RPMI7951 (cell line): Measurements from ENCODE around the gene PTGES. TPM values are rescaled to one million over a fixed set of nuclear protein-coding genes. Genes with fewer than 3 reads are reported as not detected.

Experiments
- DNase-seq: peaks from one replicate; pipeline ENCODE4 v3.0.0-alpha.2; 2012; ENCODE audit warnings: low read depth
- total RNA-seq: library from RNA; depleted of rRNA; stranded (reverse); fragments of >200 nt; shearing (Covaris generic); gene quantifications from 2 replicates; pipeline ENCODE4 v1.2.3, GENCODE V29; 2014

The PTGES gene
- total RNA-seq, 1 experiment from 2014 or later, result 0.96 TPM

DNA sequence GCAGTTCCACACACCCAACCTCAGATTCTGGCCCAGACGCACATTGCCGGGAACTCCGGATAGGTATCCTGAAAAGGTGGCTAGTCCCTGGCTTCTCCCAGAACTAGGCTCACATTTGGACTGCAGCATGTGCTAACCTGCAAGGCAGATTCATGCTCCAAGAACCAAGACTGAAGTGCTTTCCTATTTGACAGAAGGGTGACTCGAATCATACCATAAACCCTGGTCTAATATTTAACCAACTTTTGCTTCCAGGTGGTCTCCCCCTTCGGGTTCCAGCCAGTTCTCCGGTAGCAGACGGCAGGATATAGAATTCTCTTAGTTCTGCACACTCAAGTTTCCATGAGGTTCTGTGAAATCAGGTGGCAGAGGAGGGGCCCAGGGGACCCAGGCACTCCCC lies 7.6 kb downstream of the PTGES start:
- DNase-seq, result no peak

DNA sequence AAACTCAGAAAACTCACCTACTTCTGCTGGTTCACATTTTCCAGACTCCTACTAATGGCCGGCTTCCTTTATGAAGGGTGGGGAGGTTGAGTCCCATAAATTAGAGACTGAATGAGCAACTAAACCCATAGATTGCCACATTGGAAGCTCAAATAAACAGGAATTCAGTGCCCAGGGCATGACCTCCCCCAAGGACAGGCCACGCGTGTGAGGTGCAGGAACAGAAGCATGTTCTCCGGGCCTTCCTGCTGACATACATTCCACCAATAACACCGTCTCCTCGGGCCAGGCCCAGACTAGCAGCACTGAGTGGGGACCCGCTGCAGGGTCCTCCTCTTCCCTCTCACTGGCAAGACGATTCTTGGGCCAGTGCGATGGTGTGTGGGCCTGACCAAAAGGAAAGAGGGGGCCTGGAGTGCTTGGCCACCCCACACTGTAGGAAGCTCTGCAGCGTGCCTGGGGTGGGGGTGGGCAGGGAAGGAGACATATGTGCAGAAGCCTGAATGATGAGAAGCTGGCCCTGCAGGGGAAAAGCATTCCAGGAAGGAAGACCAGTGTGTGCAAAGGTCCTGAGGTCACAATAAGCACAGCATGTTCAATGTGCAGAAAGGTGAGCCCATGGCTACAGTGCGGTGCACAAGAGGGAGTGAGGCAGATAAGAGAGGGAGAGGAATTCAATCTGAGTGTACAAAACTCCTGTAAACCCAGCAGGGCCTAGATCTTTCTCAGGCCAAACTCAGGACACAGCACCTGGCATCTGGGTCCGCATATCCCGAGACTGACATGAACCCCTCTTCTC lies 12.0 kb downstream of the PTGES start:
- no peak for DNase-seq

DNA sequence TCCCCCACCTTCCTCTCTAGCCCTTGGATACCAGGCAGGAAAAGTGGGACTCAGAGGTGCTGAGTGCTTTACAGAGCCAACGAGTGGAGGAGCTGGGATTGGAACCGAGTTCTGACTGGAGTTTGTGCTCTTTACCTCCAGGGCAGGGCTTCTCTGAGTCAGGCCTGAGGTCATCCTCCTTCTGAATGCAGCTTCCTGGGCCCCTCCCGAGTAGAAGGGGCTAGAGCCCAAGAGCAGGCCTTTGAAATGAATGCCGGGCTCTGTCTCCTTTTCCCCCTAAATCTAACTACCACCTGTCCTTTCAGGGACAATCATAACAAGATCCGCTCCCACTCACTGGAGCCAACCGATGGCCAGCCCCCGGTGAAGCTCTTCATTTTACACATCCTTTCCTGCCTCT lies 12.7 kb downstream of the PTGES start:
- DNase-seq, result no peak

DNA sequence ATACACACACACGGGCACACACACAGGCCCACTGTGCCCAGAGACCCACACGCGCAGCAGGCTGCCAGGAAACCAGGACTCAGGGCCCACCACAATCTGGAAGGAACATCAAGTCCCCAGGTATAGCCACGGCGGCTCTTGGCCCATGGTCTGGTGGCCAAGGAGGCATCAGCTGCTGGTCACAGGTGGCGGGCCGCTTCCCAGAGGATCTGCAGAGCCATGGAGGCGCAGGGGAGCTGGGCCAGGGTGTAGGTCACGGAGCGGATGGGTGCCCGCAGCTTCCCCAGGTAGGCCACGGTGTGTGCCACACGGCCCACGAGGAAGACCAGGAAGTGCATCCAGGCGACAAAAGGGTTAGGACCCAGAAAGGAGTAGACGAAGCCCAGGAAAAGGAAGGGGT lies 13.4 kb downstream of the PTGES start:
- DNase-seq, result no peak

DNA sequence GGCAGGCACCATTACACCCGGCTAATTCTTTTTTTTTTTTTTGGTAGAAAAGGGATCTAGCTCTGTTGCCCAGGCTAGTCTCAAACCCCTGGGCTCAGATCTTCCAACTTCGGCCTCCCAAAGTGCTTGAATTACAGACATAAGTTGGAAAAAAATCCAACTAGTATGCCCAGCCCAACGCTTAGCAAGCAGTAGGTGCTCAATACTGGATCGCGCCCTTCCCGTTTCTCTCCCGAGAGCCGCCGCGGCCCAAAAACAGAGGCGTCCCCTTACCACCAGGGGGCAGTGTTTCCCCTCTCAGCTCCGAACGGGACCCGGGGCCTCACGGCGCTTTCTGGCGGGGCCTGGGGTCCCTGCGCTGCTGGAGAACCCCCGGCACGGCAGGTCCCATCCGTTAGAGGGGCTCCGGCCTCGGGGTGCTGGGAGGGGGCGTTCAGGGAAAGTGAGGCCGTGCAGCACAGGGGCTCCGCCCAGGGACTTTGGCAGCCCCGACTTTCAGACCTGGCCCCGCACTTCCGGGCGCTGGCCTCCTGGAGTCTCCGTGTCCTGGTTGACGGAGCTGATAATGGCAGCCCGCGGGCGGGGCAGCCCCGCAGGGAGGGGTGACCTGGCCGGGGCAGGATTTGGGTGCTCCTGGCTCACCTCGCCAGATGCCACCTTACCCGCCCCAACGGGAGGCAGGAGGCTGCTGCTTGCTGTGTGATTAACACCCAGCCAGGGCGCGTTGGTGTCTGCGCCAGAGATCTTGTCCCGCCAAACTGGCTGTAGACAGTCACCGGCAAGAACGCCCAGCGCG lies 15.2 kb downstream of the PTGES start:
- DNase-seq, result peak; percentile 49

DNA sequence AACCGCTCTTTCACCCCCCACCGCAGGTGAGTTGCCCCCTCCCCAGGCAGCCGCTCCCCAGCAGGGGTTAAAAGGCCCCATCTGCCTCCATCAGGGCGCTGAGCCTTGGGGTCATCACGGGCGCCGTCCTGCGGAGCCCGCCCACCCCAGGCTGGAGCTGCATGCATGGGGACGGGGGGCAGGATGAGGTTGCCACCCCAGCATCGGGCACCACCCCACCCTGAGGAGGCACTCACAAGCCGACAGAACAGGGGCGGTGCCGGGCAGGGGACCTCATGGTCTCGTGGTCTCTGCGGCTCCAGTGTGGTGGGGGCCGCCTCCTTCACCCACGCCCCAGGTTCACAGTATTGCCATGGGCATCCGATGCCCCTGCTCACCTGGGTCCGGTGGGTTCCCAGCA lies 16.5 kb downstream of the PTGES start:
- DNase-seq, result no peak

DNA sequence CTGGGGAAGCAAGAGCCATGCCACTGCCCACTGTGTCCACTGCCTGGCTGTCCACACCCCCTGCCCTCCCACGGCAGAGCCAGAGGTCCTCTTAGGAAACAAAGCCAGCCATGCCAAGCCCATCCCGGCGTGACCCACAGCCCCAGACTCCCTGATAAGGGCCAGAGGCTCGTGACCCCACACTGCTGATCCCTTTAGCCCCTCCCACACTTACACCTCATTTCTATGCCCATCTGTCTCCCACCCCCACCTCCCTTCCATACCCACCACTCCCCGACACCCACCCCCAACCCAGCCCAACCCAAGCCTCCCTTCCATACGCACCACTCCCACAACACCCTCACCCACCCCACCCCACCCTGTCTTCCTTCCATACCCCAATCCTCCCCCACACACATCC lies 17.3 kb downstream of the PTGES start:
- no peak for DNase-seq

DNA sequence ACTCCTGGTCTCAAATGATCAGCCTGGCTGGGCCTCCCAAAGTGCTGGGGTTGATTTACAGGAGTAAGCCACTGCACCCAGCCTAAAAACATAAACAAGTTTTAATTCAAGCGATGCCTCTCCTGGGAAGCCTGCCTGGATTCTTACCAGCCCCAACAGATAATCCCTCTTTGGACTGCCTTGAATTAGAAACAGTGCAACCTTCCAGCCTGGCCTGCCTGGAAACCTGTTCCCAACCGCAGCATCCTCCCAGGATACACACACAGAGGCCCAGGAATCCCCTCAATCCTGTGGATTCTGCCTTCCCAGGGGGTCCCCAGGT lies 19.2 kb downstream of the PTGES start:
- DNase-seq, result no peak

DNA sequence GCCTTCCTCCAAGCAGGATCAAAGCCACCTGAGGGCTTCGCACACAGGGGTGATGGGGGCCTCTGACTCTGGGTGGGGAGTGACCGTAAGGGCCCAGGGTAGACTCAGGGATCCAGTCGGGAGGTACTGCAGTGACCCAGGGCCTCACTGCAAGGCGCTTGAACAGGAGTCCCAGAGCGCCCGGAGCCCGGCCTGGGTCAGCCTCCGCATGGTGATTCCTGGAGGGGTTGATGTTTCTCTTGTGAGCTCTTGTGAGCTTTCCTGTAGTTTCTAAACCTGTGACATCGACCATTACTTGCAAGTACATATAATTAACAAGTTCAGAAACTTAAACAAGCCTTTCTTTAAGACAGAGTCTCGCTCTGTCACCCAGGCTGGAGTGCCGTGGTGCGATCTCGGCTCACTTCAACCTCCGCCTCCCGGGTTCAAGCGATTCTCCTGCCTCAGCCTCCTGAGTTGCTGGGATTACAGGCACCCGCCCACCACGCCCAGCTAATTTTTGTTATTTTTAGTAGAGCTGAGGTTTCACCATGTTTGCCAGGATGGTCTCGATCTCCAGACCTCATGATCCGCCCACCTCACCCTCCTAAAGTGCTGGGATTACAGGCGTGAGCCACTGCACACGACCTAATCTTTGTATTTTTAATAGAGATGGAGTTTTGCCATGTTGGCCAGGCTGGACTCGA lies 19.8 kb downstream of the PTGES start:
- no peak for DNase-seq

DNA sequence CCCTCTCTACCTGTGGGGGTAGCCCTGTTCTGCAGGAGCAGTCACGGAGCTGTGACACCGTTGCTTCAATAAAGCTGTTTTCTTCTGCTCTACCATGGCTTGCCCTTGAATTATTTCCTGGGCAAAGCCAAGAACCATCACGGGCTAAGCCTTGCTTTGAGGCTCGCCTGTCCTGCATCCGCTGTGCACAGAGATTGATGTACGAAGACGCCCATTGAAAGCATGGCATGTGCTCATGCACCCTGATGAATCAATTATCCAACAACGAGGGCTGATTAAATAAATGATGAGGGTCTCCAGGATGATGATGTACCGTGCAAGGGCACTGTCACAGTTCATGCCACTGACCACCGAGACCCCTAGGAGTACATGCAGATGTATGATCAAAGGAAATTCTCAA lies 20.7 kb downstream of the PTGES start:
- no peak for DNase-seq

DNA sequence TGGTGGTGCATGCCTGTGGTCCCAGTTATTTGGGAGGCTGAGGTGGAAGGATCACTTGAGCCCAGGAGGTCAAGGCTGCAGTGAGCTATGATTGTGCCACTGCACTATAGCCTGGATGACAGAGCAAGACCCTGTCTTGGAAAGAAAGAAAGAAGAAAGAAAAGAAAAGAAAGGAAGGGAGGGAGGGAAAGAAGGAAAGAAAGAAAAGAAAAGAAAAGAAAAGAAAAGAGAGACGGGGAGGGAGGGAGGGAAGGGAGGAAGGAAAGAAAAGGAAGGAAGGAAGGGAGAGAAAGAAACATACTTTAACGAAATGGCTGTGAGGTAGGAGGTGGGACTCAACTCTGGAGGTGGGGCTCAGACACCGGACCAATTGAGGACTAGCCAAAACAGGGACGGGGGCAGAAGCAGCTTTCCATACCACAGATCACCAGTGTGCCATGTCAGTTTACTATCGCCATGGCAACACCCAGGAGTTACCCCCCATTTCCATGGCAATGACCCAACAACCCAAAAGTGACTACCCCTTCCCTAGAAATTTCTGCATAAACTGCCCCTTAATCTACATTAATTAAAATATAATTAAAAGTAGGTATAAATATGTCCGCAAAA lies 21.3 kb downstream of the PTGES start:
- DNase-seq, result no peak

DNA sequence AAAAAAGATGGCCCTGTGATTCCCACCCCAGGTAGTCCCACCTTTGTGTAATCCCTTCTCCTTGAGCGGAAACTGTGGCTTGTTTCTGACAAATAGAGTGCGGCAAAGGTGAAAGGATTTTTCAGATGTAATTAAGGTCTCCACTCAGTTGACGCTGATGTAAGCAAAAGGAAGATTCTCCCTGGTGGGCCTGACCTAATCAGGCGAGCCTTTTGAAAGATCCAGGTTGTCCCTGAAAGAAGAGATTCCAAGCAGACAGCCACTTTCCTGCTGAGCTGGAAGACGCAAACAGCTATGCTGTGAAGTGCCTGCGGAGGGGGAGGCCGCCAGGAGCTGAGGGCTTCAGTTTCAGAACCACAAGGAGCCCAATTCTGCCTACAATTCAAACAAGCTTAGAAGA lies 24.1 kb downstream of the PTGES start:
- no peak for DNase-seq

DNA sequence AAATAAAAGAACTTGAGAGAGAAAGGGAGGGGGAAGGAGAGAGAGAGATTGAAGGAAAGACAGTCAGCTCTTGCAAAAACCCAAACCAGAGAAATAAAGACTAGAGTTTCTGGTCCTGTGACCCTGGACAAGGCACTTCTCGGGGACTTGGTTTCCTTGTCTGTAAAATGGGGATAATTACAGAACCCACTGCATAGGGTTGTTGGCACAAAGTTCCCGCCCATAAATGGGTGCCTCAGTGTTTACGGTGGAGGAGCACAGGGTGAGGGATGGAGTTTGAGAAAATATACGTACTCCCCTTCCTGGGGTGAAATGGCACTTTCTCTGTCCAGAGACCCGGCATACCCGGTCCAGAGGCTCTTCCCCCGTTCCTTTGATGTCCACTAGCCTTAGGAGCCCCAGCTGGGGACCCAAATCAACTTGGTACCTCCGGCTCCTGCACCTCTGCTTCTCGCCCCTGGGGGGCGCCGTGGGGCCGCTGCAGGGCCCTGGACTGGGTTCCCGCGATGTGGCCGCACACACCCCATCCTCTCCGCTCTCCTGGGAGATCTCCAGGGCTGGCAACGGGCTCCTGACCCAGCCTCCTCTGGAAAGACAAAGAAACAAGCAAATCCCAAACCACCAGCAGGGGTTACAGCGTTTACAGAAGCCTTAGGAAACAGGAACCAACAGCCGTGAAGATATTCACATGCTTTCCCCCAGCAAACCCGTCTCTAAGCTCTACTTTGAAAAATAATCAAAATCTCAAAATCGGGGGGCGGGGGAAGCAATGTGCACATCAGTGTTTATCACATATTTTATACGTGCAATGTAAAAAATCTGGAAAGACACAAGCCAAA lies 26.3 kb downstream of the PTGES start:
- DNase-seq, result peak; percentile 61

DNA sequence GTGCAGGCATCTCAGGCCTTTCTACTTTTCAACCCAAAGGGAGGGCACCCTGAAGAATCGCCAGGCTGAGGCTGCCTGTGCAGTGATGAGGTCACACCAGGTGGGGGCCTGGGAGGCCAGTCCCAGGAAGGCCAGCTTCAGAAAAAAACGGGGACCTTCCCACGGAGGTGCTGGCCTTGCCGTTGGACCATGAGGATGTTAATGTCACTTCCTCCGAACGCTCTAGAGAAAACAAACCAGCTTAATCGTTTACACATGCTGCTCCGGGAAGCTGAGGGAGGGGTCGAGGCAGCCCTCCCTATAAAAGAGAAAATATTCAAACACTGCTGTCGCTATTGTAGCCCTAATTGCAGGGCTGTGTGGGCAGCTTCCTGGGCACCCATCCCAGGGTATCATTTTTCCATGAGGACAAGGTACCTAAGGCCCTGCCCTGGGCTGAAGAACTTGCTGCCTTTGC lies 27.0 kb downstream of the PTGES start:
- no peak for DNase-seq

DNA sequence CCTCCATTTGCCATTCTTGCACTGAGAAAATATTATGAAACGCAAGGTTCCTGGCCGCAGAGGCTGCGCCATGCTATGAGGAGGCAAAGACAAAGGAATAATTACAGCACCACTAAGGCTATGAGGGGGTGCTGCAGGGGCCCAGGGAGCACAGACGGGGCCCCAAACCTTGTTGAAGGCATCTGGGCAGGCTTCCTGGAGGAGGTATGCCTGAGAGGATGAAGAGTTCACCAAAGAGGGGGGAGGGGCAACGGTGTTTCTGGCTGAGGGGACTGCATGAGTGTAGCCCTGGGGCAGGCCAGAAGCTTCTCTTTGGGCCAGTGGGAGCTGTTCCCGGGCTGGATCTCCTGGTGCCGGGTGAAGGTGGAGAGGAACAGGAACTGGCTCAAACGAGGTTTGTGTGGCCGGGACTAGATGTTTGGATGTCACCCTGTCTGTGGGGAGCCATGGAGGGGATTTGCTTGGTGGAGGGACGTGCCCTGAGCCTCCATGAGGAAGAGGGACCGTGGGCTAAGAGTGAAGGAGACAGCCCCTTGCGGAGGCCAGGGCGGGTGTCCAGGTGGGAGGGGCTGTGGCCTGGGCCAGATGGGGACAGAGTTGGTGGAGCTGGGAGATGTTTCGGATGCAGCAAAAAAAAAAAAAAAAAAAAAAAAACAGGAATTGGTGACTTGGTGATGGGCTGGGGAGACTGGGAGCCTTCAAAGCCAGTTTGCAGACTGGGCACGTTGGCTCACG lies 28.2 kb downstream of the PTGES start:
- no peak for DNase-seq

DNA sequence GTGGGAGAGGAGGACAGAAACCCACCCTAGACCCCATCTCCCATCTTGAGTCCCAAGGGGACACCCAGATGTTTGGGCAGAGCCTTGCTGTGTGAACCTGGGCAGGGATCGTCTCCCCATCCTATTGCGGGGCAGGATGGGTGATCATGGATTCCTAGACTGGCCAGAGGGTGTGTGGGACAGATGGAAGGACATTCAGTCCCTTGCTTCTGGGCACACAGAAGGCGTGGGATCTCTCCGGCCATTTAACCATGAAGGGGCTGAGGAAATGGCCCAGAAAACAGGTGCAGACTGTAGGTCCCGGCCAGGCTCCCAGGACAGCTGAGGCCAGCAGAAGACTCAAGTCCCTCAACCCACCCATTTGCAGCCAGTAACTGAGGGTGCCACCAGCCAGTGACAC lies 29.9 kb downstream of the PTGES start:
- DNase-seq, result no peak

DNA sequence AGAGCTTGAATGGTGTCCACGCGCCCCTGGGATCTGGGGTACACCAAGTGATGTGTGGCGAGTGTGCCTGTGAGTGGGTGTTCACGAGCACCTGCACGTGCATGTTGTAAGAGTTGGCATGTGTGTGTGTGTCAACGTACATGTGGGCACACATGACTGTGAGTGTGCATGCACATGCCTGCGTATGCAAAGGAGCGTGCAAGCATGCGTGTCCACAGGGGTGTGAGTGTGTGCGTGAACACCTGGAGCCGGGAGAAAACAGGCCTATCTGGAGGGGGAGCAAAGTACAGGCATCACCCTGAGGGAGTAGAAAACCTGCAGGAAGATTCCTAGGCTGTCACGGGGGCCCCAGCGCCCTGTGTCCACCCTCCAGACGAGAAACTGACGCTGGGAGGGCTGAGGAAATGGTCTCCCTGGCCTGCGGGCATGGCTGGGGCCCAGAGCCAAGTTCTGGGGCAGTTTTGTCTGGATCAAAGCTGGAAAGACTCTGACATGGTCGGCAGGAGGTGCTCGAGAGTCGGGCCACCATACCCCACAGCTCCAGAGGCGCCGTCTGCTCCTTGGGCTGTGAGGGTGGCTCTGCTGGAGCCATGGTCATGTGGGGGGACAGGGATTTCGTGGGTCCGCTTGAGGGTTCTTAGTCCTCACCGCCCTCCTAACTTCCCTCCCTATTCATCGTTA lies 31.8 kb downstream of the PTGES start:
- no peak for DNase-seq

DNA sequence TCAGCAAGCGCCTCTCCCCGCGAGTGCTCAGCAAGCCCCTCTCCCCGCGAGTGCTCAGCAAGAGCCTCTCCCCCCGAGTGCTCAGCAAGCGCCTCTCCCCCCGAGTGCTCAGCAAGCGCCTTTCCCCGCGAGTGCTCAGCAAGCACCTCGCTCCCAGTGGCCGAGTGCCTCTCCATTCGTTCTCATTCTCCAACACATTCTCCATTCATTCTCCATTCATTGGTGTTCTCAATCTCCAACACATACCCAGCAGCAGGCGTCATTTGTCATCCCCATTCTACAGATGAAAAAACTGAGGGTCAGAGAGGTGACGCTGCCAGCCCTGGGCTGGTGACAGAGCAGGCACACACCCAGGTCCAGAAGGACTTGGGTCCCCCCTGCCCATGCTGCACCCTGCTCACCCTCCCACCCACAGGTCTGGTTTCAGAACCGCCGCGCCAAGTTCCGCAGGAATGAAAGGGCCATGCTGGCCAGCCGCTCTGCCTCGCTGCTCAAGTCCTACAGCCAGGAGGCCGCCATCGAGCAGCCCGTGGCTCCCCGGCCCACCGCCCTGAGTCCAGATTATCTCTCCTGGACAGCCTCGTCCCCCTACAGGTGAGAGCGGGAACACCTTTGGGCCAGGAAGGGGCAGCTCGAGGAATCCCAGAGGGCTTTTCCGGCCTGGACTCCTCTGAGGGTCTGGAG lies 32.5 kb downstream of the PTGES start:
- no peak for DNase-seq

DNA sequence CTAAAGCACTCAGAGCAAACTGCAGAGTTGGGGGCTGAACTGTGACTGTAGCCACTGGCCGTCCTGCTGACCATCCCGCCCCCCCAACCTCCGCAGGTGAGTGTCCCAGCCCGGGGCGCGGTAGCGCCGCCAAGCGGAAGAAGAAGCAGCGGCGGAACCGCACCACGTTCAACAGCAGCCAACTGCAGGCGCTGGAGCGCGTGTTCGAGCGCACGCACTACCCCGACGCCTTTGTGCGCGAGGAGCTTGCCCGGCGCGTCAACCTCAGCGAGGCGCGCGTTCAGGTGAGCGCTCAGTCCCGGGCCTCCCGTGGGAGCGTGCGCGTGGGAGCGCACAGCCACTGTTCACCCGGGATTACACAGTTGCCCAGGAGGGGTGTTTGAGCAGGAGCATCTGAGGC lies 33.7 kb downstream of the PTGES start:
- no peak for DNase-seq

DNA sequence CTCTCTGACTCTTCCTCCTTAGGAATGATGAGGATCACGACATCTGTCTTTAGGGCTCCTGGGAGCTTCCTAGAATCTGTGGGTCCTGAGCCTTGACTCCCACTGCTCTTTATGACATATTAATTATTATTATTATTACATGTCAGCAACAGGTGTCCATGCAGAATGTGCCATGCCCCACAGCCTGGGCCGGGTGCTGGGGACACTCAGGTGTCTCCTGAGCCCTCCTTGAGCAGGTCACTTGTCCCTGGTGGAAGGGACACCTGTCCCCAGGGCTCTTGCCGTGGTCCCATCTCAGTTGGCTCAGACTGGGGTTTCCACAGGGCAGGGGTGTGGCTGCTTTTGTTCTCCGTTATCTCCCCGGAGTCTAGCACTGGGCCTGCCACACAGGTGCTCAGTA lies 34.2 kb downstream of the PTGES start:
- no peak for DNase-seq
